GM10847 (cell line): ENCODE data around the gene CXCL13.

Experiments
- POLR2A ChIP-seq: IDR thresholded peaks from 2 replicates; pipeline ENCODE4 v1.6.1; 2011; ENCODE audit not compliant: insufficient read length; ENCODE audit errors: extremely low read depth

CXCL13 gene, protein sequence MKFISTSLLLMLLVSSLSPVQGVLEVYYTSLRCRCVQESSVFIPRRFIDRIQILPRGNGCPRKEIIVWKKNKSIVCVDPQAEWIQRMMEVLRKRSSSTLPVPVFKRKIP

DNA sequence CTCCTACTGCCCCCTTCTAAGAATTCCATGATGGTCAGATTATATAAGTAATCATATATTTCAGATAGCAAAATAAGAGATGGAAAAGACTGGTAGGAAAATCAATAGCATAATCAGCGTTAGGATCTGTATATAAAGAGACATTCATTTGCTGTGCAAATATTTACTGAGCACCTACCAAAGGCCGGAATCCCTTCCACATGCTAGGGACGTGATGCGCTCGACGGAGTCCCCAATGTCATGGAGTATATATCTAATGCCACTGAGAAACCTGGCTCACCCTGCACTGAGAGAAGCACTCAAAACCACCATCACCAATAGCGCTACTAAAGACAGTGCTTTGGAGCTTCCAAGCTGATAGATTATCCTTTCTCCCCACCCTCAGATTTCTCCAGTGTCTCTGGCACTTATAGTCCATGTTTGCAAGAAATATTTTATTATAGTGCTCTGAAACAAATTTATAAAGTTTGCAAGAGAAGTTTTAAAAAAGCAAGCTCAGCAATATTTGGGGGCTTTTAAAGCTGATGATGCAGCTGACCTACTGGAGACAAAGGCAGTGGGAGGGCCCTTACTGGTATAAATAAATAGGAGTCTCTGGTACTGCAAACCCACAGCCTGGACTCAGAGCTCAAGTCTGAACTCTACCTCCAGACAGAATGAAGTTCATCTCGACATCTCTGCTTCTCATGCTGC lies at the start of gene CXCL13:
Gene CXCL13, plus strand, starts transcription at position 611 of the 693 bp plus-strand sequence. Its CDS starts 46 bp downstream, at position 657.
- no peak for TF ChIP-seq POLR2A

DNA sequence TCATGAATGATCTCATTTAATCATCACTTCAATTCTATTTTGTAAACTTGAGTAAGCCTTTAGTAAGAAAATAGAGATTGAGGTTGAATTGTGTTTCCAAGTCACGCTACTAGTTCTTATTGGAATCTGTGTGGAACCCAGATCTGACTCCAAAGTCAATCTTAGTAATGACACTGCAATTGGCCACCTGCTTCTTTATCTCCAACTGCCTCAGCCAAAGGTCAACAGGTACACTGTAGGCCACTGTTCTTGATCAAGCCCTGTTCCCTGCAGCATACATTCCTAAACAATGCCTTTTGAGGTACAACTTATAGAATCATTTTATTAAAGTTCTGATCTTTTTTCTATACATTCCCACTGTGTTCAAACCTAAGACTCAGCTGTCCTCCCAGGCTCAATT lies 45.5 kb upstream of the CXCL13 start:
- TF ChIP-seq POLR2A: no peak

DNA sequence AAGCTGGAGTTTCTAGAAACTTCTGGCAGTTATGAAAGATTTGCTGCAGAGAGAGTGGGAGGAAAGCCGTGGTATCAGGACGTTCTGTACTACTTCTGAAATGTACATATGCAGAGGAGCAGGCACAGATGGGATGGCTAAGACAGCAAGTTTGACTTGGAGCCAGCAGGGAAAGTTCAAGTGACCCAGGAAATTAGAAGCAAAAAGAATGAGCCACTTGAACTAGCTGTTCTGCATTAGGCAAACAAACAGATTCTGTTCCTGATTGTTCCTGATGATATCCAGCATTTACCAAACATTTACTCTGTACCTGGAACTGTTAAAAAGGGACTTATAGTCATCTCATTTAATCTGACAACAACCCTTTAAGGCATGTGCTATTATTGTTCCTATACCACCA lies 41.4 kb upstream of the CXCL13 start:
- no peak for TF ChIP-seq POLR2A

DNA sequence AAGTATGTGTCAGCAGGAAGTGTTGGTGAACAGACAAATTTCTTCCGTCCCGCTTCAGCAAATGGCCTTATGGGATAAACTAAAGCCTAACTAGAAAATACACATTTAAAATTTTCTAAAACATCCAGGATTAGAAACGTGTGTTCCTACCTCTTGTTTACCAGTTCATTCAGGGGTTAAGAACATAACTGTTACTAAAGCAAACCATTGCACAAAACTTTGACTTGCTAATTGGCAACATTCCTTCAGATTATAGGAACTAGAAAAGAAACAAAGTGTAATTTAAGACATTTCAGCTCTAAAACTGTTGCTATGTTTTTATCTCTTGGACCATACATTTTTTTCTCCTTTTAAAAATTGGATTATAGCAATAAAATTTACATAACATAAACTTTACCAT lies 39.5 kb upstream of the CXCL13 start:
- TF ChIP-seq POLR2A: no peak

DNA sequence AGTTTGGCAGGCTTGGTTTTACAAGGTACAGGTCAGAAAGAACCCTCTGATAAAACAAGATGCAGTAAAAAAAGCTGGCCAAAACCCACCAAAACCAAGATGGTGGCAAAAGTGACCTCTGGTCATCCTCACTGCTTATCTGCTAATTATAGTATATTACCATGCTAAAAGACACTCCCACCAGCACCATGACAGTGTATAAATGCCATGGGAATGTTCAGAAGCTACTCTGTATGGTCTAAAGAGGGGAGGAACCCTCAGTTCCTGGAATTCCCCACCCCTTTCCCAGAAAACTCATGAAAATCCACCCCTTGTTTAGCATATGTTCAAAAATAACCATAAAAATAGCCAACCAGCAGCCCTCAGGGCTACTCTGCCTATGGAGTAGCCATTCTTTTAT lies 38.1 kb upstream of the CXCL13 start:
- TF ChIP-seq POLR2A: no peak

DNA sequence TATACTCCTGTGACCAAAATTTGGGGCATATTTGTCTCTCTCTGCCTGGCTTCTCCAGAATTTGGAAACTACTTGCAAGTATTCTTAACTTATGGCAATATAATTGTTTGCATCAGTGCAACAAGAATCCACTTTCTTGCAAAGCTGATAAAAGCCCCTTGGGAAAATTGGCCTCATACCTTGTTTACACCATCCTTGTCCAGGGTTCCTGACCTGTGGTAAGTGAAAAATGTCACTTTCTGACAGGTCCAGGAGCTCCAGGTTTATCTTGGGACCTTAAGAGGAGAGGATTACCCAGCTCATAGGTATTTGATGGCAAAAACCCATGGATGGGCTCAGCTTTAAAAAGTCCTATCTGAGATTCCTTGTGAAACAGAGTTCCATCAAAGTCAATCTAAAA lies 29.3 kb upstream of the CXCL13 start:
- TF ChIP-seq POLR2A: no peak

DNA sequence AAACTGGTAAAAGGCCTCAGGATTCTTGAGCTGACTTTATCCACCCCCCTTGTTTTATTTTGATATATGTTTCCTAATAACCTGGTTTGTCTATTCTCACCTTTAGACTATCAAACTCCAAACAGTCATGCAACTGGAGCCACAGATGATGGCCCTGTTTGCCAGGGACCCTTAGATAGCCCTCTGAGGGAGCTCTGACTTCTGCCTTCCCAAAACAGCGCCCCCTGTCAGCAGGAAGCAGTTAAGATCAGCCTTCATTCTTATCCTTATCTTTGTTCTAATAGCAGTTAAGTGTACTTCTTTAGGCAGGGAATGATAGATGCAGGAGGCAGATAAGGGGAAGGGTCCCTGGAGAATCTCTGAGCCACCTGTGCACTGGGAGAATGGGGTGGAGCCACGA lies 27.5 kb upstream of the CXCL13 start:
- TF ChIP-seq POLR2A: no peak

DNA sequence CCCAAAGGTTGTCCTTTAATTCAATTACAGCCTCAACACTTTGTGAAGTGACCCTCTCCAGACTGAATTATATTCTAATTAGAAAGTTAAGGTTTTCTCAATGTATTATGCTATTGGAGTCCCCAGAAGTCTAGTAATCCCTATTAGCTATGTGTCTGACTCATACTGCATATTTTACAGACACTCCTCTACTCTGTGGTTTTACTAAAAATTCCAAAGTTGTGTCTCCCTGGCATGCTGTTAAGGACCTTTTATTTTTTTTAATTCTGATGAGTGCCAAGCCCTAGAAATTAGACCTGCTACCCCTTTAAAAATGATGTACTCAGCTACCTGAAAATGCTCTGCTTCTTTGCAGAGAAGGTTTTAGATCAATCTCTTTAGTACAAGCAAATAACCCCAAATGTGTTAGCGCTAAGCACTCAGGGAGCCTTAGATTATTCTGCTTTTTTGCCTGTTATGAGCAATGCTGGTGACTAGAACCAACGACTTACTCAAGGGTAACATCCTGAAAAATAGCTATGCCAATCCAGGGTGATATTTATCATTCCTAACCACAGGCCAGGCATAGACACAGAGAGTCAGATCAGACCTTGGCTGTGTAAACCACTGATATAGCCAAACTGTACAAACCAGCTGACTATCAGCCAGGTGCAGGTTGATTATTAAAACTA lies 26.1 kb upstream of the CXCL13 start:
- TF ChIP-seq POLR2A: no peak

DNA sequence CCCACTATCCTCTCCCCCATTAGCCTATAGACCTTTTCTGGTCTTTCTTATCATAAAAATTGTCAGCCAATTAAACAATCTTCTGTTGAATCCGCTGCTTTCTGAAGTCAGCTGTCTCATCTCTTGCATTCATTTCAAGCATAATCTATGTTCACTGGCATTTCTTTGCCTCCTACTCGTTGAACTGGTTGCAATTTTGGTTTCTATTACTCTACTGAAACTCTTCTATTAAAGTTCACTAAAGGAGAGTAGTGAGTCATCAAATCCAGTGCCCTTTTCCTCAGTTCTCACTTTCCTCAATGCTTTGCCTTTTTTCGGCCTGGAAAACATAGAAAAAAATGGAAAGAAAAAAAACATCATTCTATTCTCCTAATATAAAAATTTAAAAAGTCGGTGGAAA lies 23.9 kb upstream of the CXCL13 start:
- TF ChIP-seq POLR2A: no peak

DNA sequence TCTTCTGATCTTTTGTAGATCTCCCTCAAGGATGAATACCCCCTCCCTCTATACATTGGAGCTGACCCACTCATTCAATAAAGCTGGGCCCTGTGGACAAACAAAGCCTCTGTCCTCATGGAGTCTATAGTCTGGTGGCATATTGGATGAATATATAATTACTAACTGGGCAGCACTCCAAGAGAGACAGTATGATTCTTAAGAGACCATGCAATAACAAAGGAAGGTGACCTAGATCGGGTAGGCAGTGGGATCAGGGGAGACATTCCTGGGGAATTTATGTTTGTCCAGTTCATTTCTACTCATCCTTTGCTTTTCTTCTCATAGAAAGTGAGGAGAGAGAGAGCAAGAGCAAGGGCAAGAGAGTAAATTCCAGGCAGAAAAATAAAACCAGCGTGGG lies 23.5 kb upstream of the CXCL13 start:
- no peak for TF ChIP-seq POLR2A

DNA sequence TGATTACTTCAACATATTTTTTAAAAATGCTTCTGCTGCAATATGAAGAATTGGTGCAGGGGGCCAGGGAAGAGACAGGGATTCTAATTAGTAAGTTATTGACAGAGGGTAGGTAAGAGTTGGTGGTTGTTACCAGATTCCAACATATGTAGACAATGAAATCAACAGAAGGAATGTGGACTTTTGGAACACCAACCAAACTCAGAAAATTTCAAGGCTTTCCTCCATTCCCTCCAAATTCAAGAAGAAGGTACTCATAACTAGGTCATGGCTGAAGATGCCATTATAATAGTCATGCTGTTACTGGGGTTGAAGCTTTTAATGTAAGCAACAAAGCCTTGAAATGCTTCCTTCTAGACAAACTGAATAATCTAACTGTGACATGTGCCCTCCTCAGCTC lies 22.9 kb upstream of the CXCL13 start:
- no peak for TF ChIP-seq POLR2A

DNA sequence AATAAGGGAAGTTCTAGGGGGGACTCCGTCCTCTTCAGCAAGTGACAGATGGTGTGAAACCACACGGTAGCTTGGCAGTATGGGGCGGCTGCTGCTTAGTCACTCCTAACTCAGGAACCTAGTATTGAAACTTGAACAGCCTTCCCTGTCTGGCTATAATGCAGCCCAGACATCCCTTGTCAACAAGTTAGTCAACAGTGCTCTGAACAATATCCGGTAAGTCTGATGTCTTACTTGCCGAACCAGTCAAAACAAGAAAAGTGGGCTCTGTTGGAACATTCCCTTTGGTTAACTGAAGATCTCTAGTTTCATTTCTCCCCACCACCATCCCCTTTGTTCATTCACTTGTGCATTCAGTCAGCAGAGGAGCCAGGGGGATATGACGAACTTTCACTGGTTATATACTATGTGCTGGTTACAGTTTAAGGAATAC lies 18.7 kb upstream of the CXCL13 start:
- TF ChIP-seq POLR2A: no peak

DNA sequence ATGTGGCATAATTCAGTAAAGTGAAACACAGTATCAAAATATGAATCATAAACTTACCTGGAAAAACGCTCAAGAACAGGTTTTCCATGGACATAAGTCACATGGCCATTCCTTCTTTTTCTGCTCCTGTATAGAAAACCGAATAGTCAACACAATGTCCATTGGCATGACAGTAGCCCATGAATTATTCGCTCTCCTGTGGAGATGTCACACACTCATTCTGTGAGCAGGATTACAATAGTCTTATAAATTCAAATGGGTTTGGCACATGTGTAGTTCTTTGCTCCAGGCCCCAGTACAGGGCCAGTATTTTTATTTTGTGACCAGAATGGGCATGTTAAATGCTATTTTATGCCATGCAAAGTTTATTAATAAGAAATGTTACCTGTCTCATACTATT lies 15.1 kb upstream of the CXCL13 start:
- no peak for TF ChIP-seq POLR2A

DNA sequence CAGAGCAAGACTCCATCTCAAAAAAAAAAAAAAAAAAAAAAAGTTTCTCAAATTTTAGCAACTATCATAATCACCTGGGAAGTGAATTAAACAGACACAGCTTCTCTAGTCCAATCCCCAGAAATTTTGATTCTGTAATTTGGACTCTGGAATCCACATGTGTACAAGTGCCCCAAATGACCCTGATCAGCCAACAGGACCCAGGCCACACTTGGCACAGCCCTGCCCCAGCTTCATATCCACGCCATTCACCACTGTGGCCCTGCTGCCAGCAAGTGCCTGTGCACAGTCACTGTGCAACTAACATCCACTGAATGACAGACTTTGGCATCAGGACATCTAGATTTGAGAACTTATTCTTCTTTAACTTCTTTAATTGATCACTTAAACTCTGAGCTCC lies 14.1 kb upstream of the CXCL13 start:
- no peak for TF ChIP-seq POLR2A

DNA sequence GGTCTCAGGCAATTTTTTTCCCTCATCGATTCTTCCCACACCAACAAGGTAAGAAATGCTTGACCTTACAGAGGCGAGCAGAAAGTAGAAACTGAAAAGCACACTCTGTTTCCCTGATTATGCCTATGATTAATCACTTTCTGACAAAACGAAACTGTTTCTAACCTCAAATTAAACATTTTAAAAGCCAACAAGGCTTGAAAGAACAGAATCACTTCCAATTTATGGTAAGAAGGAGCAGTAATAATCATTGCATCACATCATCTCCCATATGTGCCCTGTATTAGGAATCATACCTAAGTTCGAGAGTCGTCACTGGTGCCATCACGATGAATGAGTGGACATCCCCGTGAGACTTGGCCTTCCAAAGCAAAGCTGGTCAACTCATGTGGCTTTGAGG lies 12.5 kb upstream of the CXCL13 start:
- TF ChIP-seq POLR2A: no peak

DNA sequence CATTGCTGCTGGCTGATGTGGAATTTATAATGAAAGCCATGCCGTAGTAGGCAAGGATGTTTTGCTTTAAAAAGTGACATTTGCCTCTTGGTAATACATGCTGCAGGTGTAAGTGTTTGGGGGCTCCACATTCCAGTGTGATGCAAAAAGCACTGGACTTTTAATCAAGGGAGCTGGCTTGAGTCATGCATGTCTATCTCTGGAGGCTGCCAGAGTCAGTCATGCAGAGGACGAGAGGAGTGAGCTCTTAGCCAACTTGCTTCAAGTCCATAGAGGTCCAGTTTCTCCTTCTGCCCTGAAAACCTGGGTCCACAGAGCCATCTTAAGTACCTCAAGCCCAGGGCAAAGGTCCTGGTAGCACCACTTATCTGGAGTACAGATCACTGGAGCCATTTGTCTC lies 11.6 kb upstream of the CXCL13 start:
- no peak for TF ChIP-seq POLR2A
